Measurements from ENCODE around the gene CLDN2.

DNA sequence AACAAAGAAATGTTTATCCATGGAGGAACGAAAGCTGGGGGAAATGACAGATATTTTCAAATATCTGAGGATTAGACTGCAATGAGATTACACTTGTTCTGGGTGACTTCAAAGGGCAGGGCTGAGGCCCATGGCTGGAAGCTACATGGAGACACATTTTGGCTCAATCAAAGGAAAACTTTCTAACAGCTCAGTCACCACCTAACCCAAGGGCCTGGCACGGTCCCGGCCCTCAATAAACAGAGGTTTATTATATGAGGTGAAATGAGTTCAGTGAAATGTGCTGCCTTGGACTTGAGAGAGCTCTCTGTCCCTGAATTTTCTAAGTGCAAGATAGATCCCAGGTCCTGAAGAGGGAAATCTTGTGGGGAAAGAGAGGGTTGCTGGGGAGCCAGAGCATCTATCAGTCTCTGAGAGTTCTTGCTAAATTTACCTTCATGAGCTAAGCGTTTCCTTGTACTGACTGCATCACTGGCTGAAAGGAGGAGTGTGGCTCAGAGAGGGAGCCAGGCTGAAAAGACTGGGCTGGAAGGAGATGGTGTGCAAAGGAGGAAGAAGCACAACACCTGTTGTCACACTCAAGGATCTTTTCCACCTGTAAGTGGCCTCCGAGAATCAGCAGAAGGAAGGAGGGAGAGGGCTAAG lies 15.0 kb upstream of the CLDN2 start:
- TF ChIP-seq CTCF (IDR thresholded peaks at IDR 0.05) (no peak), EZH2 (IDR thresholded peaks at IDR 0.05) (no peak)
